Sciatic nerve (tissue), 2 donors: Measurements from ENCODE around the gene VEGFC. TPM values are rescaled to one million over a fixed set of nuclear protein-coding genes. Genes with fewer than 3 reads are reported as not detected.
A peak's percentile ranks its signal among the peaks of the same experiment; 100 is the strongest.

Source experiments
- ATAC-seq: fragments of 200-7000 bp; cut with Tn5 transposase; one replicate; pipeline ENCODE4 v1.9.1; 2020; ENCODE audit warnings: mild to moderate bottlenecking, moderate library complexity
- DNase-seq: peaks from one replicate; pipeline ENCODE4 v3.0.0-alpha.2; 2020; ENCODE audit warnings: low spot score
- intact Hi-C: fragments of 100-400 bp; cut with DNase I; formaldehyde crosslinking; loops from one replicate; pipeline ENCODE4 v1.14.2; 2022
- total RNA-seq: library from RNA; stranded (reverse); fragmentation: NEBNext Ultra II Directional; extraction: Animal tissue kit (Norgen Biotek cat#: 25700); gene quantifications from one replicate; pipeline ENCODE4 v1.2.1, GENCODE V29; 2021
- donor health status: DM: no; HTN: no; CAD: no.
- donor health status: DM: no; HTN: no; CAD: no.

VEGFC gene
- total RNA-seq, result 17.0 TPM

GRCh38 chr4:176792326-176793059, at the start of gene VEGFC:
TSS of gene VEGFC (minus strand) at chr4:176792922. CDS start at chr4:176792311, 611 bp downstream.
- intact Hi-C loops, result no loop called here
- ATAC-seq (peak; percentile 78), DNase-seq (peak; percentile 59)

GRCh38 chr4:176841711-176842112, 49.0 kb upstream of the VEGFC start:
- ATAC-seq, result no peak
- DNase-seq, result no peak
- intact Hi-C loops, result no loop called here

GRCh38 chr4:176840166-176840565, 47.4 kb upstream of the VEGFC start:
- intact Hi-C loops, result no loop called here
- ATAC-seq (no peak), DNase-seq (no peak)

GRCh38 chr4:176839656-176840055, 46.9 kb upstream of the VEGFC start:
- intact Hi-C loops, result no loop called here
- no peak for ATAC-seq
- DNase-seq, result no peak

- ATAC-seq, result no peak
- intact Hi-C loops, result no loop called here
- no peak for DNase-seq
Observed at GRCh38 chr4:176838601-176839433, 46.1 kb upstream of the VEGFC start.

- no peak for DNase-seq
- no peak for ATAC-seq
- intact Hi-C loops, result no loop called here
Observed at GRCh38 chr4:176837169-176837895, 44.6 kb upstream of the VEGFC start.

GRCh38 chr4:176834531-176834930, 41.8 kb upstream of the VEGFC start:
- intact Hi-C loops, result no loop called here
- no peak for DNase-seq
- no peak for ATAC-seq

GRCh38 chr4:176833400-176834175, 40.9 kb upstream of the VEGFC start:
- ATAC-seq (no peak), DNase-seq (no peak)
- intact Hi-C loops, result no loop called here

GRCh38 chr4:176830971-176831370, 38.2 kb upstream of the VEGFC start:
- intact Hi-C loops, result no loop called here
- DNase-seq (no peak), ATAC-seq (no peak)

GRCh38 chr4:176825586-176825985, 32.9 kb upstream of the VEGFC start:
- ATAC-seq (no peak), DNase-seq (no peak)

GRCh38 chr4:176824645-176825366, 32.1 kb upstream of the VEGFC start:
- no peak for DNase-seq
- no peak for ATAC-seq
- intact Hi-C loops, result no loop called here

More at GRCh38 chr4:176825586-176825985, 32.9 kb upstream of the VEGFC start:
- intact Hi-C loops, result no loop called here

- DNase-seq, result no peak
- no peak for ATAC-seq
- intact Hi-C loops, result no loop called here
Observed at GRCh38 chr4:176818531-176818930, 25.8 kb upstream of the VEGFC start.

- ATAC-seq, result no peak
- intact Hi-C loops, result no loop called here
Observed at GRCh38 chr4:176817204-176817603, 24.5 kb upstream of the VEGFC start.

GRCh38 chr4:176814770-176815169, 22.0 kb upstream of the VEGFC start:
- intact Hi-C loops, result no loop called here
- ATAC-seq (no peak), DNase-seq (no peak)

More at GRCh38 chr4:176817204-176817603, 24.5 kb upstream of the VEGFC start:
- no peak for DNase-seq

GRCh38 chr4:176810481-176811249, 17.9 kb upstream of the VEGFC start:
- ATAC-seq, result no peak
- no peak for DNase-seq
- intact Hi-C loops, result no loop called here

- DNase-seq (no peak), ATAC-seq (no peak)
- intact Hi-C loops, result no loop called here
Observed at GRCh38 chr4:176806778-176807375, 14.2 kb upstream of the VEGFC start.

- intact Hi-C loops, result no loop called here
- ATAC-seq (no peak), DNase-seq (no peak)
Observed at GRCh38 chr4:176805155-176805554, 12.4 kb upstream of the VEGFC start.
